Myocyte (in vitro differentiated cells): ENCODE data around the gene RPGRIP1L. TPM values are rescaled to one million over a fixed set of nuclear protein-coding genes. Genes with fewer than 3 reads are reported as not detected.
A peak's percentile ranks its signal among the peaks of the same experiment; 100 is the strongest.
"Not testable (repeated sequence)": the region's sequence is repeated elsewhere in the genome, so short reads cannot be mapped to it uniquely, and the experiment has no call there.

Experiments used
- DNase-seq: peaks from one replicate; pipeline ENCODE4 v3.0.0-alpha.2; 2012; ENCODE audit warnings: low read depth
- total RNA-seq: library from RNA; depleted of rRNA; stranded (reverse); fragments of >200 nt; gene quantifications from 2 replicates; pipeline ENCODE4 v1.2.3, GENCODE V29; 2014

The RPGRIP1L gene
- total RNA-seq, 1 donor from 2014 or later, result 8.9 TPM

DNA sequence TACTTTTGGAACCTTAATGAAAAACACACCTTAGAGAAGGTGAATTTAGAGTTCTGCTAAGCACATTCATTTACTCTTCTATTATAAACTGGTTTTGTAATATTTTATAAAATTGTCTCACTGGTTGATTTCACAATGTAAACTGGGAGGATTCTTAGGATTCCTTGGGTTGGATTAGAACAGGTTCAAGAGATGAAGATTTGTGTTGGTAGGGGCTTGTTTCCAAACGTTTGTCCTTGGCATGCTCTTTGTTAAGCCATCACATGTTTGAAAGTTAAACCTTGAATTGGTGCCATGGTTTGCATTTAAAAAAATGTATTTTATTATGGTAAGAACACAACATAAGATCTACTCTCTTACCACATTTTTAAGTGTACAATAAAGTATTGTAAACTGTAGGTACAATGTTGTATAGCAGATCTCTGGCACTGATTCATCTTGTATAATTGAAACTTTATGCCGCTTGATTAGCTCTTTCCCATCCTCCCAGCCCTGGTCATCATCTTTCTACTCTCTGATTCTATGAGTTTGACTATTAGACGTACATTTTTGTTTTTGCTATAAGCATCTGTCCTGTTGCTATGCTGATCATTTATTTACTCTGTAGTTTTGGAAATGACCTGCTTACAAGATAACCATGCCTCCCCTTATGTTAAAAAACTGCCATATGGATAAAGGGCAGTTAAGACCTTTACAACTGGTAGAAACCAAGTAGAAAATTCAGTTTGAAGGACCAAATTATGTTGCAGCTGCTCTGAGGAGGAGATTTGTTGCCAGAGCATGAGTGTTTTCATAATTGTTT, 9.9 kb upstream of the RPGRIP1L start:
- DNase-seq, result no peak

DNA sequence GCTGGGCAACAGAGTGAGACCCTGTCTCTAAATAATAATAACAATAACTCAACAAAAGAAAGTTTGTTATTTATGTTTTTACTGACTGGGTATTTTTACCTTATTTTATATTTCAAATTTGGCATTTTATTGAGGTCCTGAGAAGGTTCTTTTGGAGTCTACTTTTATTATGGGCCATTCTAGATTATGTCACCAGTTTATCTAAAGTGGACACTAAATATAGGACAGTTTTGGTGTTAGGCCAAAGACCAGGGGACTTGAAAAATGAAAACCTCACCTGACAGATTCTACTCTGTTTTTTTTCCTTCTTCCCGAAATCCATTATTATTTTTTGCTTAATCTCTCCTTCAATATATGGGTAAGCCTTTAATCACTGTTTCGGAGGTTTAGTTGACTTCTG, 8.4 kb upstream of the RPGRIP1L start:
- no peak for DNase-seq

DNA sequence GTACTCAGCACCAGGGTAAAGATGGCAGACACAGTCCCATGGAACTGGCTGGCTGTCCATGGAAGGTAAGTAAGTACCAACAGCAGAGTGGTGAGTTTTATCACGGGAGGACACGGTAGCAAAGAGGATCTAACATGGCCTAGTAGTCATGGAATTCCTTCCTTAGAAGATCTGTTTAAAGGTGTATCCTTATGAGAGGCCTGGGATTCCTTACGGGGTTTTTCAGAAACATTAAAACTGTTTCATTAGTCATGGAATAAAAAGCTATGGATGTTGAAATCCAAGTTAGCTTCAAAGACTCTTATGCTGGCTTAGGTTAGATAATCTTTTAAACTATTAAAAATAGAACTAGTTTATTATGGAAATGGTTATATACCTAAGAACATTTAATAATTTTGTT, 7.7 kb upstream of the RPGRIP1L start:
- DNase-seq, result no peak

DNA sequence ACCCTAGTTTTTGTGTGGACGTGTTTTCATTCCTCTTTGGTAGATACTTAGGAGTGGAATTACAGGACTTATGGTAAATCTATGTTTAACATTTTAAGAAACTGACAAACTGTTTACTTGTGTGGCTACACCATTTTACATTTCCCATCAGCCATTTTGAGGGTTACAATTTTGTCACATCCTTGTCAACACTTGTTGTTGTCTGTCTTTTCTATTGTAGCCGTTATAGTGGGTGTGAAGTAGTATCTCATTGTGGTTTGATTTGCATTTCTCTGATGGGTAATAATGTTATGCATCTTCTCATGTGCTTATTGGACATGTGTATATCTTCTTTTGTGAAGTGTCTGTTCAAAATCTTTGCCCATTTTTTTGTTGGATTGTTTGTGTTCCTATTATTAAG, 4.8 kb upstream of the RPGRIP1L start:
- no peak for DNase-seq

DNA sequence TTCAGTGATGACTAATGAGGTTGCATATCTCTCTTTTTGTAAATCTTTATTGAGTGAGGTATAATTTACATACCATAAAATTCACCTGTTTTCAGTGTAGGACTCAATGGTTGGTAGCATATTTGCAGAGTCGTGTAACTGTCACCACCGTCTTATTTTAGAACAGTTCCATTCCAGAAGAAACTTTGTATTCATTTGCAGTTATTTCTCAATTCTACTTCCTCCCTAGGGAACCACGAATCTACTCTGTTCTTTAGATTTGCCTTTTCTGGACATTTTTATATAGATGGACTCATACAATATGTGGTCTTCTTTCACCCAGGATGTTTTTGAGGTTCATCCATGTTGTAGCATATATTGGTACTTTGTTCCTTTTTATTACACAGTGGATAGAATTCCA, 4.0 kb upstream of the RPGRIP1L start:
- no peak for DNase-seq

DNA sequence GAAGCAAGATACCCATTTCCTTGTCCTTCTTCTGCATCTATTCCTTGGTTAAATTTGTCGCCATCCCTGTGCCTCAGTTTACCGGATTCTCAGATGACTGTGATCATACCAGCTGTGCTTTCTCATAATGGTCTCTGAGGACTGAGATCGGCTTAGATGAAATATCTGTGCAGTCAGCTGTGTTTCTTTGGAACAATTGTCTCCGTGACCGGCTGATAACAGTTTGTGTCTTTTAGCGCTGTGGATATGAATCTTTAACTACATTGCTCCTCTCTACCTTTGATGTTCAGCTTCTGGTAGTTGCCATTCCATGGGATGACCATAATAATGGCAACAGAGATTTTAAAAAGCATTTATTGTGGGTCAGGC, 770 bp upstream of the RPGRIP1L start:
- DNase-seq, result no peak

DNA sequence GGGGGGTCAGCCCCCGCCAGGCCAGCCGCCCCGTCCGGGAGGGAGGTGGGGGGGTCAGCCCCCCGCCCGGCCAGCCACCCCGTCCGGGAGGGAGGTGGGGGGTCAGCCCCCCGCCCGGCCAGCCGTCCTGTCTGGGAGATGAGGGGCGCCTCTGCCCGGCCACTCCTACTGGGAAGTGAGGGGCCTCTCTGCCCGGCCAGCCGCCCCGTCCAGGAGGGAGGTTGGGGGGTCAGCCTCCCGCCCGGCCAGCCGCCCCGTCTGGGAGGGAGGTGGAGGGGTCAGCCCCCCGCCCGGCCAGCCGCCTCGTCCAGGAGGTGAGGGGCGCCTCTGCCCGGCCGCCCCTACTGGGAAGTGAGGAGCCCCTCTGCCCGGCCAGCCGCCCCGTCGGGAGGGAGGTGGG, 5.4 kb downstream of the RPGRIP1L start:
- not testable (repeated sequence) for DNase-seq

DNA sequence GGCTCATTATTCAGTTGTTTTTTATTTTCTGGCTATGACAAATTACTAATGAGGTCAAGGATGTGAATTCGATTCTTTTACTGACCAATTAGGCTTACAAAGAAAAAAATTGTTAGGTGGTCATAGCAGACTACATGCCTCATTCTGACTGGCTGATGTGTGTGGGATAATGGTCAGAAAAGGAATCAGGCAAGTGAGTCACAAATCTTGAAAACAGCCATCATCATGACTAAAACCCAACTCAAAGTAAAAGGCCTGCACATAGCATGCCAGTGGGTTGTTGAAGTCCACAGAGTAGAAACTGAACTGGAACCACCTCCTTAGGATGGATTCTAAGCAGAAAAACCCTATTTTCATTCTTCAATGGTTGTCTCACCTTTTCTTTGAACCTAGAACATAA, 8.6 kb downstream of the RPGRIP1L start:
- peak; percentile 41 for DNase-seq

DNA sequence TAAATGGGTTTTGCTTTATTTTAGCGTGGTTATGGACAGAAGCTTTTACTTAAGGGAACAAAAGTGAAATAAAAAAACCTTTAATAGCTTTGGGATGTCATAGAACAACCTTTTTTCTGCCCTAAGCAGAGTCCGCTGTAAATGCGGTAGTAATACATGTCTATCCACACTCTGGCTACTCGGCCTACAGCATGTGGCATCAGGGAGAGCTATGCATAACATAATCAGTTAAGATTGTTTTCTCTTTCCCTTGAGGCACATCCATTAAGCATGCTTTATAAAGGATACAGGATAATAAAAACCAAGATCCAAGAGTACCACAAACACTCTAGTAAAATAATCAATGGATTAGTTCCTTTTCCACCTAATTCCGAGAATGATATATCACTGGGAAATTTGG, 10.3 kb downstream of the RPGRIP1L start:
- no peak for DNase-seq

DNA sequence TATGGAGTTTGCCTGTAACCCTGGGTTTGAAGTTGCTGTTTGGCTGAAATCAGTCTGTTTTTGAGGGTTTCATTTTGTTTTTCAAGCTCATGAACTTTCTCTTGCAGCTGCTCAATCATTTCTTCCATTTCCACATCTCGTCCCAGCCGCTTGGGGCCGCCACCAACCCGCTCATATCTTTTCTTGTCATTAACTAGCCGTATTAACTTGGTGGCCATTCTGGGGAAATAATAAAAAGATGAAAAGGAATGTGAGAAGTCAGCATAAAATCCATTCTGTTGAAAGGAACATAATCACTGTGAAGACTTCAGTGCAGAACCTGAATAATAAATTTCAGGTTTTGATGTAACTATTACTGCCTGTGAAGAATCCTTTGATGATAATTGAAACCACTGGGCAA, 11.5 kb downstream of the RPGRIP1L start:
- no peak for DNase-seq

DNA sequence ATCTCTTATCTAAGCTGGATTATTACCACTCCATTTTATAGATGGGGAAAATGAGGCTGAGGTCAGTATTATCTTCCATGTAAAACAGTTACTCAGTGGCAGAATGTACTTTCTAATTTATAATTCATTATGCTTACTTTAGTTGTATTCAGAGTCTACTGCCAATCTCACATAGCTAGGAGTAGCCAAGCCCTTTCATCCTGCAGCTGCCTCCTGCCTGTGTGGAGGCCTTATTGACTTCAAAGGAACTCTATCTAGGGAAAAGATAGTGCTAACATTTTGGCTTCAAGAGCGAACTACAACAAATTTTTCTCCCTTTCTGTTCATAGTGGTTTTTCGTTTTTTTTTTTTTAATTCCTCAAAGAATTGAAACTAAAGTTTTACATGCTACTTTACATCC, 12.9 kb downstream of the RPGRIP1L start:
- no peak for DNase-seq

DNA sequence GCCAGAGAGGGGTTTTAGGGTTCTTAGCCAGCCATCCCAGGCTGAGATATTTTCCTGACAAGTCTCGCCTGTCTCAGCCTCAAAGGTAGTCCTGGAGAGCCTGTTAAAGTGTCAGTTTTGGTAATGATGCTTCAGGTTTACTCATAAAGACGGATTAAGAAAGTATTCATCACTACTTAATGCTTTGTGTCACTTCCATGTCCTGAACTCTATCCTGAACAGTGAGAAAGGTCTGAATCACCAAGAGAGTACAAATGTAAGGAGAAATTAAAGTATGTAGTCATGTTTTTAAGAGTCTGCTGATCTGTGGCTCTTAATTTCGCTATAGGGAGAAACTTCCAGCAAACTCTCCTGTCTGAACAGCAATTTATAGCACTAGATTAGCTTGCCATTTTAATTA, 14.0 kb downstream of the RPGRIP1L start:
- DNase-seq, result no peak

DNA sequence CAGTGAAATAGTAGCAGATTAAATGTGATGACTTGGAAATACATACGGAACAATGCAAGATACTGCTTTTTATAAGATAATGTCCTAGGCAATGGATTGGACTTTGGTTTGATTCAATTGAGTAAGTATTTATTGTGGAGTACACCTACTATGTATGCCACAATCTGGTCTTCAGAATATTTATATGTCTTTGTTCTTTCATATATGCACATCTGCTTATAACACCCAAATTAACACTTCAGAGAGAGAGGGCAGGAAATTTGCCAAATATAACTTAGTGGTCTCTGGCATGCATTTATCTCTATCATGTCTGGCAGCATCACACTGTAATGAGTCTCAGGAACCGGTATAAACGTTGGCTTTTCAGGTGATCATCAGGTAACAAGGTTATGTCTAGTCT, 16.9 kb downstream of the RPGRIP1L start:
- no peak for DNase-seq

DNA sequence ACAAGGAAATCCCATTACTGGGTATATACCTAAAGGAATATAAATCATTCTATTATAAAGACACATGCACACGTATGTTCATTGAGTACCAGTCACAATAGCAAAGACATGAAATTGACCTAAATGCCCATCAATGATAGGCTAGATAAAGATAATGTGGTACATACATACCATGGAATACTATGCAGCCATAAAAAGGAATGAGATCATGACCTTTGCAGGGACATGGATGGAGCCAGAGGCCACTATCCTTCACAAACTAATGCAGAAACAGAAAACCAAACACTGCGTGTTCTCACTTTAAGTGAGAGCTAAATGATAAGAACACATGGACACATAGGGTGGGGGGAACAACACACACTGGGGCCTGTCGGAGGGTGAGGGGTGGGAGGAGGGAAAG, 18.3 kb downstream of the RPGRIP1L start:
- DNase-seq, result not testable (repeated sequence)

DNA sequence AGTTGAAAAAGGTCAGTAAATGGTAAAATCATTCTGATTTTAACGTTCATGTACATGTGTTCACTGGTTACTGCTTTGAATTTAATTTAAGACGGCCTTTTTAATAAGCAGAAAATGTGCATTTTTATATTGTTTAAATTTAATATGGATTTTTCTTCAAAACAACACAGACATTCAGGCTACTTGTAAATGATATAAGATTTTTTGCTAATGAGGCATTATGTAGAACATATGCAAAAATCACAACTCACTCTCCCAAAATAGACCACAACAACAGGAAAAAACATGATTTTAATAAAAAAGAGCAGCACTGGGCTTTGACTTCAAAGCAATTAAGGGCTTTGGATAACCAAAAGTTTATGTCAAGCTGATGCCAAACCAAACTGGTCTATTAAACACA, 22.3 kb downstream of the RPGRIP1L start:
- no peak for DNase-seq

DNA sequence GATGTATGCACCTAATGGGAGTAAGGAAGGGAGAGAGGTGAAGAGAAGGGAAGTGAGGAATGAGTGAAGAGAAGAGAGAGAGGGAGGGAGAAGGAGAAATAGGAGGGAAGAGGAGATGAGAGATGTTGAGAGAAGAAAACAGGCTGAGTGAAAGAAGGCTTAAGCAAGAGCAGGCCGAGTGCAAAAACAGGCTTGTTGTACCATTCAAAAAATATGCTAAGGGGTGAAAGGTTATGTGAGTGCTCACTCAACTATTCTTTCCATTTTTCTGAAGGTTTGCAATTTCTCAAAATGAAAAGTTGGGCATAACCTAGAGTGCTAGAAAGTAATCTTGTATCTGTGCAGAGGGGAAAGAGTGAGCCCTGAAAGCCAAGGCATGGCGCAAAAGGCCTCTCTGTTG, 22.9 kb downstream of the RPGRIP1L start:
- DNase-seq, result no peak

DNA sequence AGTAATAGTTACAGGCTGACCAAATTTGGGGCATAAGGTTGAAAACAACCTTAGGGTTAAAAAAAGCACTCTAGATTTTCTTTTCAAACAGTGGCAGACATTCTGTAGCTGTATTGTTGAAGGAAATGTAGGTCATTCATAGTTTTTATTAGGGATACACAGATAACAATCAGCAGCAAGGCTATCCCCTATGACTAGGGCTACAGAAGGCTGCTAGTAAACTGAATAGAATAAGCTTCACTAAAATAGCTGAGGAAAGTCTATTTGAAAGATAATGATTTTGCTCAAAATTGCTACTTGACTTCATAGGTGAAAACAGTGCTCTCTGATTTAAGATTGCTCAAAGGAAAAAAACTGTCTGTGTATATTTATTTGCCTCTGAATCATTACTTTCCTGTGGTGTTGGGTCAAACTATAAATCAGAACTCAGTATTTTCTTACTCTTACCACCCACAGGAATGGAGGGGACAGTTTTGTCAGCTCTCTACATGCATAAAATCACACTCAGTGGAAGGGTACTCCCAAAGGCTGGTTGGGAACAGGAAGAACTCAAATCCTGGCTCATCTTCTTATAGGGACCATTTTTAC, 24.8 kb downstream of the RPGRIP1L start:
- no peak for DNase-seq

DNA sequence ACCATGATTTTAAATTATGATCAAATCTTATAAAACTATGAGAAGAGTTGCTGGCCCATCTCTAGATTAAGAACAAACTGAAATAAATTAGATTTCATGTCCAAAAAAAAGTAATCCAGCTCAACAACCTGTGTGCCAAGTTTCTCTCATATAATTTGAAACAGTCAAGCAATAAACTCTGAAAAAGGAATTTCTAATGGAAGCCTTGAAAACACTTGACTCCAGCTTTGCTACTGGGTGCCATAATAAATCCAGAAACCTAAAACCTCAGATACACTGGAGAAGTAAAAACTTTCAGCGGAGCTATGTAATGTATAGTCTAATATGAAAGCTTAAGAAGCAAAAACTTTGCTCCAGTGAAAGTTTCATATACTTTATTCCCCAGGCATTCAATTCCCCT, 25.5 kb downstream of the RPGRIP1L start:
- no peak for DNase-seq

DNA sequence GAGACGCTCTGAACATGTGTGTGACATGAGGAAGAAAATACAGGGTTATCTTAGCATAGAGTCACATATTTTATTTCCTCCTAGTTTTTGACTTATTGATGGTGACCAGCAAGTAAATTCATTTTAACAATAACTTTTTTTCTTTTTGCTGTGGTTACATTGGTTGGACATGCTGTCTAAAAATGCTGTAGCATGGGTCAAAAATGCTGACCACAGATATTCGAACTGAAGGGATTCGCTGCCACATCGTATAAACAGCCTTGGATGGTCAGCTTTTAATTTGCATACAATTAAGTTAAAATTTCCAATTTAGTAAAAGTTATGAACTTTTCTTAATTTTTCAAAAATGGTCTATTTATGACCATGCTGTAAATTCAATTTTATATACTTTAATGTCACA, 30.5 kb downstream of the RPGRIP1L start:
- DNase-seq, result no peak

DNA sequence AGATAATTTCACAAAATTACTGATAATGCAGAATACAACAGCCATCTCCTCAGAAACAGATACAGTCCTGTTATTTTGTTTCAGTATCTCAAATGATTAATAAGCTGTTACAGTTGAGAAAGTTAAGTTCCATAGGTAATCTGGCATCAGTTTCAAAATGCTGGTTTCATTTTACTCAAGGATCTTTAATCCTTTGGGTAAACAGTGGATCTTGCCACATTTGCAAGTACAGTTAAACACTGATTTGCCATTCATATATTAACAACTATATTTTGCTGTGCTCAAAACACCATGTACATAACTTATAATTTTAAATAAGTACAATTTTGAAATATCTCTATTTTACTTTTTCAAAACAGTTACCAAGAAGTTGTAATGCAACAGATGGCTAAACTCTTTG, 31.2 kb downstream of the RPGRIP1L start:
- no peak for DNase-seq

DNA sequence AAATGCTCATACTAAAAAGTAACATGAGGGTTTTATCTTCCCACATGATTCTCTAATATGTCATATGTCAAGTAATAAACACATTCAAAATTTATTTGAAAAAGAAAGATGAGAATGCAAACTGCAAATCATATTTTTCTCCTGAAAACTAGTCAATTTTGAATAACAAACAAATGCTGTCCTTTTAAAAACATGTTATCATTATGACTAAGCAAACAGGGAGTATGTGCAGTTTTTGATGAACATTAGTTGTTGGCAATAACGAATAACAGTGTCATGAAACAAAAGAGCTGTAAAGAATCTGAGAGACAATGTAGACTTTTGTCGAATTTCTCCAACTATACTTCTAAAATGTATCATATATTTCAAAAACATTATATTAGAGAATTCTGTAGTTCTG, 34.8 kb downstream of the RPGRIP1L start:
- DNase-seq, result no peak

DNA sequence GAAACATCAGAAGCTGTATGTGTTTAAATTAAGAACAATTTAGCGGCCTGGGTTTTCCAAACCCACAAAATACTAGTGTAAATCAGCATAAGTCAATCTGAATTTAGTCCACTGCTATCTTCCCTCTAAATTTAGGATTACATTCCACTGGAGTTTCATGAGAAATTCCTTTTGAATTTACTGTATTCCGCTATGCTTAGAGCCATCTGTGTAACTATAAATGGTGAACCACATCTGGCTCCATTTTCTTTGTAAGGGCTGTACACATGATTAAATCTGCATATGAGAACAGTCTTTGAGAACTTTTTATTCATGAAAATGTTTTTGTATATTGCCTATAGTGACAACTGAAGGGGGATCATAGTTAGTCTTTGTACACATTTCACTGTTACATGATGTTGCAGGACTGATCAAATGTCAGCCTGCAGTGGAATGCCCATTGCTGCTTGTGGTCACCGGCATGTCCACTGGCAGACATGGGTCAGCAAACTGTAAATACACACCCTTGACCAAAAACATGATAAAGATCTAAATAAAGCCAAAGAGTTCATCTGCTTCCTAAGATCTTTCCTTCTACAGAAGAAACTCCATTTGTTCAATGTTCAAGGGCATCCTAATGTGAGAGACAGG, 36.8 kb downstream of the RPGRIP1L start:
- peak; percentile 83 for DNase-seq
